NCI-H2029 treated with DMSO at 0.1 percent for 48 hours (cell line): ENCODE data around the gene FGG.
A peak's percentile ranks its signal among the peaks of the same experiment; 100 is the strongest.
"Not testable (repeated sequence)": the region's sequence is repeated elsewhere in the genome, so short reads cannot be mapped to it uniquely, and the experiment has no call there.

Experiments used
- DNase-seq: peaks from one replicate; lab custom pipeline; 2025; lab: John Stamatoyannopoulos, UW

Gene FGG

GRCh38 chr4:154610582-154610981 lies 1.9 kb downstream of the FGG start:
- no peak for DNase-seq

- DNase-seq, result no peak
Measured at GRCh38 chr4:154609532-154609931, 2.9 kb downstream of the FGG start.

DNA sequence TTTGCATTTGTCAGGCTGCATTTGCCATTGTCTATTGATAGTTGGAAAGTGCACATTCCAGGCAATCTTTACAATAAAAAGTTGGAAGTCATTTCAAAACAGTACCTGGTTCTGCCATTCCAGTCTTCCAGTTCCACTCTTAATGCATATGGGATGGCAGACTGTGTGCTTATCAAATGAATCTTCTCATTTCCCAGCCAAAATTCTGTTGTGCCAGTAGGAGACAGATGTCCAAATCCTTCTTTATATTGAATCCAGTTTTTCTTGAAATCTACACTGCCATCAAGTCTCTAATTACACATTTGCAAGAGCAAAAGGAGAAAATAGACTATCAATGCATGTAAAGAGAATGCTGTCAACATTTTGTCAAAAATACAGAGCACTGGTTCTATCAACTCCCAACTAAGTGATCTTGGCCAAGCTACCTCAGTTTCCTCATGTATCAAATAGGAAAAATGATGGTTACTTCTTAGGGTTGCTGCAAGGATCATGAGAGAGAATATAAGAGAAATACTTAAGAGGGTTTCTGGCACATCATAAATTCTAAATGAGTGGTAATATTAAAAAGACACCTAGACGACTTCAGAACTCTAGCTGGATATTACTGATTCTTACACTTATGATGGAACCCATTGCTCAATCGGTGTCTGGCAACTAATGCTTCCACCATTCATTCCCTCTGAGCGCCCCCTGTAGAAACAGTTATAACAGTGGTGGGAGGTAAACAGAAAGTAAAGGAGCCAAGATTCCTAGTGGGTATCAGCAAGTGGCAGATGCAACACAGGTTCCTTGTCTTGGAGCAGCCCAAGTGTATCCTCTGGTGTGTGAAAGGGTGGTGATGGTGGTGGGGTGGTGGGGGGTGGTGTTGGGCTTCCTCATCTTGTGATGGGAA lies 3.8 kb downstream of the FGG start:
- no peak for DNase-seq

DNA sequence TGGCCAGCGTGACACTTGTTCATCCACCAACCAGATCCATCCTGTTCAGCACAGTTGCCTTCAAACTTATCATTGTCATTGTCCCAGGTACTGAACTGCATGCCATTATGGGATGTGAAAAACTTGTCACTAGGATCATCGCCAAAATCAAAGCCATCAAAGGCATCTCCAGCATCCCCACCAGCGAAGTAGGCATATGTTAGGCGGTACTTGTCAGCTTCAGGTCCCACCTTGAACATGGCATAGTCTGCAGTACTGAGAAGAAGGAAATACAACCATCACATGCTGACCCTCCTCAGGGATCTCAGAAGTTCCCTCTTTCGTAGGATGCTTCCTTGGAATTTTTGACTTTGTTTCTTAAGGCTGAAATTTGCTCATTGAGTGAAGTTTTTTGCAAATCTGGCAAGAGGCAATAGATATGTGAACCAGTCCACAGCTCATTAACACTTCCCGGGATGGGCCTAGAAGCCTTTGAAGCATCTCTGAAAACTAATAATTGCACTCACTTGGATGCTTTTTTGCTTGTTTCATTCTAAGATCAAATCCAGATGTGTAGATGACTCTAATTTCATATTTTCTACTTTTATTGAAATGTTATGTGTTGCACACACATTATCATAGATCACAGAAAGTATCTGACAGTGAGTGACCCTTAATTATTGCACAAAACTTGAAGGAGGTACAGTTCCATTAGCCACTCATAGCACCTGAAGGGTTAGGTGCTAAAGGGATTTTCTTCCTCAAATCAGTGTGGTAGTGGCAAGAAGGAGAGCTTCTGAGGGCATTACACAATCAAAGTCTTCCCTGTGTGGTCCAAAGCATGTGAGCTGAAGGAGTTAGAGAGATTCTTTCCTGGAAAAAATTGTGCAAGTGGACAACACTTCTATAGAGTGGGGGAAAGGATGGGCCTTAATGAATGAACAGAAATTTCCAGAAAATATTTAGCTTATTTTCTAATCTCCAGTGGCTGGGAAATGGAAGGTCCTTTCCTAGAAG lies 5.4 kb downstream of the FGG start:
- DNase-seq, result no peak

- DNase-seq, result no peak
Measured at GRCh38 chr4:154604696-154605200, 7.7 kb downstream of the FGG start.

DNA sequence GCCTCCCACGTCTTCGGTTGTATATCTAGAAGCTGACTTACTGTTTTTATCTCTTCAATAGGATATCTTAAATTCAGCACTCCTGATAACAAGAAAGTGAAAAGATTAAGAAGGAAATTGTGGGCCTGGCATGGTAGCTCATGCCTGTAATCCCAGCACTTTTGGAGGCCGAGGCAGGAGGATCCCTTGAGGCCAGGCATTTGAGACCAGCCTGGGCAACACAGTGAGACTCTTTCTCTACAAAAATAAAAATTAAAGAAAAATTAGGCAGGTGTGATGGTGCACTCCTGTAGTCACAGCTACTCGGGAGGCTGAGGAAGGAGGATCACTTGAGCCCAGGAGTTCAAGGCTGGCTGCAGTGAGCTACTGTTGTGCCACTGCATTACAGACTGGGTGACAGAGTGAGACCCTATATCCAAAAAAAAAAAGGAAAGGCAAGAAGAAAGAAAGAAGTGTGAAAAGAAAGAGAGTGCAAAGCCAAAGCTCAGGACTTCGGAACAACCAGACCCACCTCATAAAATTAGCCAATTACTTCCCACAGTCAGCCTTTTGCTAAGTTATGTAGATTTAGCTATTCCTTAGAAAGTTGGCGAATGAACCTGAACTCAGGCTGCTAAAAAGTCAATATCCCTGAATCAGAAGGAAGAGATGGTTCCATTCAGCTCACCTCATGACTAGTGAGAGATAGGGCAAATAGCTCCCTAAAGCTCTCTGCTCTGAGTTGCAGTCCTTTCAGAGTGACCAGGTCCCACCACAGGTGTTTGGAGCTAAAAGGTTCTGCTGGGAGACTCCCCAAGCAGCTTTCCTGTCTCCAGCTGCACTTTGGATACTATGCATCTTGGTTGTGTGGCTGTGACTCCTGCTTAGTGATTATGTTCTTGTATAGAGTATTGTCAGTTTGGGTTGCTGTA lies 9.2 kb downstream of the FGG start:
- DNase-seq, result no peak

- no peak for DNase-seq
Measured at GRCh38 chr4:154602404-154603020, 9.9 kb downstream of the FGG start.

DNA sequence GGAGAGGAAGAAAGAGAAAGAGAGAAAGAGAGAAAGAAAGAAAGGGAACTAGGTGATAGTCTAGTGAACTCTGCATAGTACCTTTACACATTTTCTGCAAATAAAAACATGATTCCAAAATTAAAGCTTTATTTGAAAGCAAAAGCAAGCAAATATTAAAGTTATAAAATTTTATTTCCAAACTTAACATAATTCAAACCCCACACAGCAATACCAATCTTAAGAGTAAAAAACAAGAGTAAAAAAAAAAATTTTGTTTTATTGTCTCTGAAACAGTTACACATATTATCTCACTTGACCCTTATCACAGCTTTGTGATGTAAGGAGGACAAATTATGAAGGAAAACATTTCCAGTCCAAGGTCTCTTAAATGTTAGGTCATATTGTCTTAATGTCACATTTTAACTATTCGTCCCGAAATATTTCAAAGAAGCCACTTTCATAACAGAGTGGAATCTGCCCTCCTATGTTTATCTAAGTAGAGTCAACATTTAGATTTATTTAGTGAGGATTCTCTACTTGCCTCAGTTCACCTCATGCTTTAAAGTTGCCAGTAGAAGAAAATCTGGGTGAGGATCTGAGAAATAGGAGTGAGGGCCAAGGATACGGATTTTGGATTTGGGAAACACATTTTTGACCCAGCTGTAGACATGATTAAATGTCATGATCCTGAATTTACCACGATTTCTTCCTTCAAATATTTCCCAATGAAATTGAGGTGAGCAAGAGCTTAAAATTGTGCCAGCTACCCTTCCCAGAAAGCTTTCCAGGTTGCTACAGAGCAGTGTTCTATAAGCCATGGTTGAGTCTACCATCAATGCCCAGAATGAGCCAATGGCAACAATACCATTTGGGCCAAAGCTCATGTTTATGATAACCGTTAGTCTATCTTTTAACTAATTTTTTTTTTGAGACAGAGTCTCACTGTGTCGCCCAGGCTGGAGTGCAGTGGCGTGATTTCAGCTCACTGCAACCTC lies 14.4 kb downstream of the FGG start:
- DNase-seq, result no peak

DNA sequence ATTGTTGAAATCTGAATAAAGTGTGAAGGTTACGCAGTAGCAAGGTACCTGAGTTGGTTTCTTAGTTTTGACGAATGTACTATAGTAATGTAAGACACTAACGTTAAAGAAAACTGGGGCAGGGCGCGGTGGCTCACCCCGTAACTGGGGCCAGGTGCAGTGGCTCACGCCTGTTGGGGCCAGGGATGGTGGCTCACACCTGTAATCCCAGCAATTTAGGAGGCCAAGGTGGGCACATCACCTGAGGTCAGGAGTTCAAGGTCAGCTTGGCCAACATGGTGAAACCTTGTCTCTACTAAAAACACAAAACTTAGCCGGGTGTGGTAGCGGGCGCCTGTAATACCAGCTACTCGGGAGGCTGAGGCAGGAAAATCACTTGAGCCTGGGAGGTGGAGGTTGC lies 15.2 kb downstream of the FGG start:
- DNase-seq, result not testable (repeated sequence)

GRCh38 chr4:154595807-154596206 lies 16.6 kb downstream of the FGG start:
- DNase-seq, result no peak

DNA sequence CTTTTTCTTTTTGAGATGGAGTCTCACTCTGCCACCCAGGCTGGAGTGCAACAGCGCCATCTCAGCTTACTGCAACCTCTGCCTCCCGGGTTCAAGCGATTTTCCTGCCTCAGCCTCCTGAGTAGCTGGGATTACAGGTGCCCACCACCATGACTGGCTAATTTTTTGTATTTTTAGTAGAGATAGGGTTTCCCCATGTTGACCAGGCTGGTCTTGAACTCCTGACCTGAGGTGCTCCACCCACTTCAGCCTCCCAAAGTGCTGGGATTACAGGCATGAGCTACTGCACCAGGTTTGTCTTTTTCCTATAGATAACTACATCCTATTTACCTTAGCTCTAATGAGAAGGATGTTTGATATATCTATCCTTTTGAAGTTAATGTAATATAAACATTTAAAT lies 18.1 kb downstream of the FGG start:
- not testable (repeated sequence) for DNase-seq

- DNase-seq, result no peak
Measured at GRCh38 chr4:154593868-154594267, 18.6 kb downstream of the FGG start.

- no peak for DNase-seq
Measured at GRCh38 chr4:154591890-154592289, 20.6 kb downstream of the FGG start.

DNA sequence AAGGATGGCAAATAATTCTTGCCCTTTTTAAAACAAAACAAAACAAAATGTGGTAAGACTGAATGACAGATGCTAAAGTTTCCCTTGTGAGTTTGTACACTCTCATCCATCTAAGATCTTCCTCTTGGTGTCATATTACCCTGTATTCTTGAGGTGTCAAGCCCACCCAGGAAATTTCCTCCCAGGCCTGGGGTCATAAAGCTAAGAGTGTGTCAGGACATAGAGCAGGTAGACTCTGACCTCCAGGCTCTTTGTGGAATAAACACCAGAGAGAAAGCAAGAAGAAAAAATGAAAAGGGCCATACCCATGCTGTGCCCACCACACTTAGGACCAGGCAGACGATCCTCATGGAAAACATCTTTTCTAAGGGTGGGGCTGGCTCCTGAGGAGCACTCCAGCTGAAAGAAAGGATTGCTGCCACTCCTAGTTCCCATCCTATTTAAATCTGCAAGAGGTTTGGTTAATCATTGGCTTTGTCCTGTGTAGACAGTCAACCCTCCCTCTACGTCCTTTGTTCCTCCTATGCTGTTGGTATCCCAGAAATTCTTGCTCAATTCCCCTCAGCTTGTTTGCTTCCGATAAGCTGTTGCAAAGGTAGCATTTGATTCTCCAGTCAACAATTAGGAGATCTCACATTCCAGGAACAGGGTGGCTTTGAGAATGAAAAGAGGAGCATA lies 22.0 kb downstream of the FGG start, which contains the start of gene FGA:
Gene FGA (minus strand): TSS at position 414 of the 678 bp plus-strand sequence. CDS start 55 bp downstream, at position 359.
- DNase-seq, result no peak

DNA sequence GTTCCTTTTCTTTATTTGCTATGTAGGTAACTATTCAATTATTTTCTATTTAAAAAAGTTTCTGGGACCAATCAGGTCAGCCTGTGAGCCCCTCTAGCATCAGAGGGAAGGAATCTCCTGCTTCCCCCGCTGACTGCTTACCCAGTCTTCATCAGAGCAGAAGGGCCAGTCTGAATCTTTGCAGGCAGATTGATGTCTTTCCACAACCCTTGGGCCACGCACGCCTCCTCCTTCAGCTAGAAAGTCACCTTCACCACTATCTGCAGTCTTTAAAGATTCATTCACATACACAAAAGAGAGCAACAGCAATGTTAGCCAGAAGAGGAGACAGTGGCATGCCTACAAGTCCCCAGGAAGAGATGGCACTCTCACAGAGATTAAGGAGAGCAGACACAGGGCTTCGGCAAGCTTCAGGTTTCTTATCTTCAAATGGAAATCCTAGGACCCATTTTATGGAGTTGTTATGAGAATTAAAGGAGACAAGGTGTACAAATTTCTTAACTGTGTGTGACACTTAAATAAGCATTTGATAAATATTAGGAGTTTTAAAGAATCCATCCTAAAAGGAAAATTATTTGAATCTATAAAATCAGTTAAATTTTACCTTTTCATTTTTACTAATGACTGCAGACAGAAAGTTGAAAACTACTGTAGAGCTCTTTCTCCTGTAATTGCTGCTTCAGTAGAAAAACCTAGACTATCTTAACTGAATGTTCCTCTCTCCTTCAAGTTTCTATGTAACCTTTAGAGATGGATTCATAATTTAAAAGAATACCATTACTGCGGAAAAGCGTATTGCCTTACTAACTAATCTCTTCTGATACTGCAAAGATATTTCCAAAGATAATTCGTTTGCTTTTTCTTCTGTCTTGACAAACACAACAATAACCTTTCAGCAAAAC lies 22.9 kb downstream of the FGG start:
- no peak for DNase-seq

DNA sequence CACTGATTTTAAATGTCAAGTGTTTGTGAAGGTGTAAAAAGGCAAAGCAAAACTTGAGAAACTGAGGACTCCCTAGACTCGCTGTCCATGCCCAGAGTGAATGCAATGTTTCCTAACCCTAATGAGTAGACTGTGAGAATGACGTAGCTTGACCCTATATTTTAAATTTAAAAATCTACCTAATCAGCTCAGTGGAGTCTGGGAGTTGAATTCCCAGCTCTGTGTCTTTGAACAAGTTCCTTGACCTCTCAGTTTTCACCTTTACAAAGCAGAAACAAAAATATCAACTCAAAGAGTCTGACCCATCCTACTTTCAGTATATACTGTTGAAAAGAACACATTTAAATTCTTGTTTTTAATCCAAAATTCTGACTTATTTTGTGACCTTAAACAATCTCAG lies 24.3 kb downstream of the FGG start:
- DNase-seq, result no peak

GRCh38 chr4:154586296-154587033 lies 26.0 kb downstream of the FGG start:
- peak; percentile 5 for DNase-seq
